NCI-H2227 treated with DMSO at 0.1 percent for 48 hours (cell line): ENCODE results near the gene SCUBE1.
A peak's percentile ranks its signal among the peaks of the same experiment; 100 is the strongest.

Experiments used
- DNase-seq: peaks from one replicate; lab custom pipeline; 2025; lab: John Stamatoyannopoulos, UW

The SCUBE1 gene

DNA sequence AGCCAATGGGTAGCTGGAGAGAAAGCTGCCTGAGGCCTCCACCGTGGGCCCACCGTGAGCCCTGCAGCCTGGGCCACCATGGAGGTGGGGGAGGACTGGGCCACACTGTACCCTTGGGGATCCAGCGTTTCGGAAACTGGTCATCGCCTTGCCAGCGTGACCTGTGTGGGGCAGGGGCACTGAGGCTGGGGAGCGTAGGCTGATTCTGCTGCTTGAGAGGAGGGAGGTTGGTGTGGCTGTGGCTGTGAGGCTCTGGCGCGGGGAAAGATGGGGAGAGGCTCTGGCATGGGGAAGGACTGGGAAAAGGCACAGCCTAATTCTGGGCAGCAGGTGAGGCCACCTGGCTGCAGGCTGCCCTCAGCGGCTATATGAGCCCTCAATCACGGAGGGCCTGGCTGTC lies 143.6 kb downstream of the SCUBE1 start:
- no peak for DNase-seq

- no peak for DNase-seq
Measured at GRCh38 chr22:43198936-43199335, 144.2 kb downstream of the SCUBE1 start.

DNA sequence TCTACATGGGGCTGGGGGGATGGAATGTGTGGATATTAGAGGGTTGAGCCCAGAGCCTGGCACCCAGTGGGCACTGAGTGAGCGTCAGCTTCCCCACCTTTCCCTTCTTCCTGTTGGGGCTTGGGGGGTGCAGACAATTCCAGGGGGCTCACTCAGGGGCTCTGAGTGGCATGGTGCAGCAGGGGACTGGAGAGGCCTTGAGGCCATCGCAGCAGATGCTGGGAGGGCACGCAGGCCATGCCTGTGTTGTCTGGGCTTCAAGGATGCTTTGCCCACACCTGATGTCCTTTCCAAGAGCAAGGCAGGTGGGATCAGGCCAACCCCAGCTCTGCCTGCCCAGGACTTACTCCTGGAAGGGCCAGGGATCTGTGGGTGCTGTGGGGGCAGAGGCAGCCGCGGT lies 145.0 kb downstream of the SCUBE1 start:
- no peak for DNase-seq

- no peak for DNase-seq
Measured at GRCh38 chr22:43197271-43197941, 145.8 kb downstream of the SCUBE1 start.

GRCh38 chr22:43191831-43192230 lies 151.3 kb downstream of the SCUBE1 start:
- no peak for DNase-seq

GRCh38 chr22:43188829-43189545 lies 154.2 kb downstream of the SCUBE1 start:
- DNase-seq: no peak

- peak; percentile 87 for DNase-seq
Measured at GRCh38 chr22:43187171-43188099, 155.7 kb downstream of the SCUBE1 start.

- DNase-seq: peak; percentile 4
Measured at GRCh38 chr22:43186272-43187170, 156.7 kb downstream of the SCUBE1 start, which contains the start of gene TTLL12. Gene TTLL12 (minus strand): TSS chr22:43187134. CDS start chr22:43187069, 65 bp downstream.

DNA sequence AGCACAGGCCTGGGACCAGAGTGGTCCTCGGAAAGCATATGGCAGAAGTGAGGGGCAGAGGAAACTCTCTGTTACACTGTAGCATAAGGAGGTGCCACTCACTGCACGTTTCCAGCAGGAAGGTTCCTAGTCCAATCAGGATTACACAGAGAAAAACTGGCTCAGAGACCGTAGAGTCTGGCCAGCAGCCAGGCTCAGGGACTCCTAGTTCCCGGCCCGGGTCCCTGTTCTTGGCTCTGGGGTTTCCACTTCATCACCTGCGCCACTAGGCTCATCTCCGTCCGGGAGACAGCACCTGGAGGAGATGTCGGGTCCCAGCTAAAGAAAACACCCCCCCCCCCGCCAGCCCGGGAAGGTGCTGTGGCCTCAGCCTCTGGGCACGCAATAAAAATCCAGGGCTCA lies 157.3 kb downstream of the SCUBE1 start:
- peak; percentile 1 for DNase-seq

- no peak for DNase-seq
Measured at GRCh38 chr22:43183496-43184277, 159.5 kb downstream of the SCUBE1 start.

DNA sequence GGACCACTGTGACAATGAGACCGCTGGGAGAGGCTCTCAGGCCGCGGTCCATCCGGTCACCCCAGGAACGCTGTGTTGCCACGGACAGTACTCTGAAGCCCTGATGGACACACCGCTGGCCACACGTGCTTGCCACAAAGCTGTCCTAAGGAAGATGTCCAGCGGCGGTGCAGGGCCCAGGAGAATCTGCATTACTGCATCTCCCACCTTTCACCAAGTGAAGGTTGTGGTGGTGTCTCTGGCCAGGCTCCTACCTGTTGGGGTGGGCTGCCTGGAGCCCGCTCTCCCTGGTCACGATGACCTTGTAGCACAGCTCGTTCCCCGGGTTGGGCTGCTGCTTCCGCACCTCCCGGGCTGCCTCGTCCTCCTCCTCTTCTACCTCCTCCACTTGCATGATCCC lies 160.4 kb downstream of the SCUBE1 start:
- DNase-seq: no peak

DNA sequence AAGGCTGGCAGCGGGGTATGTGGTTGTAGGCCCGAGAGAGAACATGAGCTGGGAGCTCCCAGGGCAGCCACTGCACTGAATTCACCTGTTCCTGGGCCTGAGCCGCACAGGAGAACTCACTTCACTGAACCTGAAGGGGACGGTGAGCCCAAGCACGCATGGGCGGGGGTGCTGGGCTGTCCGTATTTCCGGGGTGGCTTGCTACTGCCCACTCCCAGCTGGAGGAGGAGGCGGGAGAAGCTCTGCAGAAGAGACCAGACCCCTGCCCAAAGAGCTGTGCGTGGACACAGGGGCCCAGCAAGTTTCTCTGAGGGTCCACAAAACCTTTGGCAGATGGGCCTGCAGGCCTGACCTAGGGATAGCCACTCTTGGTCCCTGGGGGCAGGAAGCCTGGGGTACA lies 161.1 kb downstream of the SCUBE1 start:
- no peak for DNase-seq

GRCh38 chr22:43181321-43182076 lies 161.7 kb downstream of the SCUBE1 start:
- no peak for DNase-seq

GRCh38 chr22:43180670-43181069 lies 162.5 kb downstream of the SCUBE1 start:
- no peak for DNase-seq

DNA sequence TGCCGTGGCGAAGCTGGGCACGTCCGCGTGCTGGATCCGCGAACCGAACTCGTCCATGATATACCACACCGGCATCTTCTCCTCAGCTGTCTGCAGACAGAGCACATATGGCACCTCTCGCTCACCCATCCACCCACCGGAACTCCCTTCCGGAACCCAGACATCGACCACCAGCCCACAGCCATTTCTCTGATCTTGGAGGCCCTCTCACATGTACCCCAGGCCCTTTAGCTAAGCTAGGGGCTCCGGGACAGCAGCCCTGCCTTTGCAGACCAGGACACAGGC lies 163.3 kb downstream of the SCUBE1 start:
- no peak for DNase-seq

DNA sequence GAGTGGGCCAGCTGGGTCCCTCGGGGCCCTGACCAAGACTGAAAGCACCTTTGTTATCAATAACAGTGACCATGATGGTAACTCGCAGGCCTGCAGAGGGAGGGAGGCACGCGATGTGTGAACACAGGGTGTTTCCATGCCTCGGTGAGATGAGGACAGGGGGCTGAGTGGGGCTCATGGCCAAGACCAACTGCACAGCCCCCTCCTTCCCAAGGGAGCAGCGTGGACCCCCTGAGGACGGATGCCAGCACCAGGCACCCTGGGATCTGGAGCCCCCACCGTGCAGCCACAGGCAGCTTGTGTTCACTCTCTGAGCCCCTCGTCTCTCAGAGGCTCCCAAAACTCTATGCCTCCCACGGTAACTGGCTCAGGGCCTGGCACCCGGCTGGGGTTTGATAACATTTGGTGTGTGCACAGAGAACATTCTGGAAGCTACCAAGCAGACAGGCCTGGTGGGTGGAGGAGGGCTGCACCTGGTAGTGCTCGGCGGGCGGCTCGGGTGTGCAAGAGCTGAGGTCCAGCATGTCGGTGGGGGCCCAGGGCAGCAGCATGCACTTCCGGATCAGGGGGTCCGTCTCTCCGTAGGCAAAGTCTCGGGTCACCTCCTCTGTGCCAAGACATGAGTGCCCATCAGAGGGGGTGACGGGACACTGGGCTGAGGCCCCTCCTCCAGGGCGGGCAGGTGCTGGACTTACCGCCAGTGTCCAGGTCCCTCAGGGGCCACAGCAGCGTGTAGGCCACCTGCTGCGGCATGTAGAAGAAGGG lies 163.8 kb downstream of the SCUBE1 start:
- DNase-seq: no peak

GRCh38 chr22:43177479-43177878 lies 165.7 kb downstream of the SCUBE1 start:
- no peak for DNase-seq

- DNase-seq: no peak
Measured at GRCh38 chr22:43176090-43176489, 167.1 kb downstream of the SCUBE1 start.

- no peak for DNase-seq
Measured at GRCh38 chr22:43174941-43175531, 168.1 kb downstream of the SCUBE1 start.
